Measurements from ENCODE around the gene BMP5. TPM values are rescaled to one million over a fixed set of nuclear protein-coding genes. Genes with fewer than 3 reads are reported as not detected.

Gene BMP5
- 0.07 TPM in 1 of 2 replicates, not detected in the other for total RNA-seq

DNA sequence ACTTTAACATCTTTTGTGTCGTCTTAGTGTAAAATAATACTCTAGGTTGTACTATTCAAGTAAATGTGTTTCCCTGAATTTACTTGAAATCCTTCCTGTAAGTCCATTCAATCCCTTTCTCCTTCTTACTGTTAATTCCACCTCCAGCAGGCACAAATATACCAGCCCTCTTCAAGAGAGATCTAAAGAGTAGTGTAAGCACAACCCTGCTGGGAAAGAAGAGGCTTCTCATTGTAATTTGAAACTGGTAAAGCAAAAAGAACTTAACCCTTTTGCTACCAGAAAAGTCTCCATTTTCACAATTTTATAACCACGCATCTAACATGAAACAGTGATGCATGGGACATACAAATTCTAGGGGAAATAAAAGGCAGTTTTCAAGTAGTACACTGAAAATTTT lies at the start of gene BMP5:
Gene BMP5 (minus strand): TSS at position 191 of the 400 bp plus-strand sequence. CDS start 725 bp downstream, outside the sequence.
- TF ChIP-seq, protein P1, sequence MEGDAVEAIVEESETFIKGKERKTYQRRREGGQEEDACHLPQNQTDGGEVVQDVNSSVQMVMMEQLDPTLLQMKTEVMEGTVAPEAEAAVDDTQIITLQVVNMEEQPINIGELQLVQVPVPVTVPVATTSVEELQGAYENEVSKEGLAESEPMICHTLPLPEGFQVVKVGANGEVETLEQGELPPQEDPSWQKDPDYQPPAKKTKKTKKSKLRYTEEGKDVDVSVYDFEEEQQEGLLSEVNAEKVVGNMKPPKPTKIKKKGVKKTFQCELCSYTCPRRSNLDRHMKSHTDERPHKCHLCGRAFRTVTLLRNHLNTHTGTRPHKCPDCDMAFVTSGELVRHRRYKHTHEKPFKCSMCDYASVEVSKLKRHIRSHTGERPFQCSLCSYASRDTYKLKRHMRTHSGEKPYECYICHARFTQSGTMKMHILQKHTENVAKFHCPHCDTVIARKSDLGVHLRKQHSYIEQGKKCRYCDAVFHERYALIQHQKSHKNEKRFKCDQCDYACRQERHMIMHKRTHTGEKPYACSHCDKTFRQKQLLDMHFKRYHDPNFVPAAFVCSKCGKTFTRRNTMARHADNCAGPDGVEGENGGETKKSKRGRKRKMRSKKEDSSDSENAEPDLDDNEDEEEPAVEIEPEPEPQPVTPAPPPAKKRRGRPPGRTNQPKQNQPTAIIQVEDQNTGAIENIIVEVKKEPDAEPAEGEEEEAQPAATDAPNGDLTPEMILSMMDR (conservative IDR thresholded peaks at IDR 0.05; ENCODE audit: low read depth, low read length) = no peak
- H3K4me3 ChIP-seq (ENCODE audit: low read depth, low read length) = no peak within 1 kb of the TSS
- DNase-seq (ENCODE audit: low read depth) = no peak

DNA sequence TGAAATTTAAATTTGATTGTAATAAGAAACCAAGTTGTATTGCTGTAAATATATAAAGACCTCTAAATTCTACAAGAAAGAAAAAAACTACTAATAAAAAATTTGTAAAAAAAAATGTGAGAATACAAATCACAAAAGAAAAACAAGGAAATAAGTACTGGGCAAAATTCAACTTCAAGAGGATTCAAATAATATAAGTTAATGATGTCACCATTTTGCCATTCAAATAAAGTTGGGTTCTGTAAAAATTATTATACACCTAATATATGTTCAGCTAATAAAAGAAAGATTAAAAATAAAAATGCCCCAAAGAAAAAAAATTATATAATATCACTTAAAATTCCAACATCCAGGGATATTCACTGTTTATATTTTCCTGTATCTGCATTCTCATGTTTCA lies 47.0 kb upstream of the BMP5 start:
- no peak overlapping the region for H3K4me3 ChIP-seq (ENCODE audit: low read depth, low read length)
- TF ChIP-seq, protein P1 (conservative IDR thresholded peaks at IDR 0.05; ENCODE audit: low read depth, low read length) = no peak
- no peak for DNase-seq (ENCODE audit: low read depth)

DNA sequence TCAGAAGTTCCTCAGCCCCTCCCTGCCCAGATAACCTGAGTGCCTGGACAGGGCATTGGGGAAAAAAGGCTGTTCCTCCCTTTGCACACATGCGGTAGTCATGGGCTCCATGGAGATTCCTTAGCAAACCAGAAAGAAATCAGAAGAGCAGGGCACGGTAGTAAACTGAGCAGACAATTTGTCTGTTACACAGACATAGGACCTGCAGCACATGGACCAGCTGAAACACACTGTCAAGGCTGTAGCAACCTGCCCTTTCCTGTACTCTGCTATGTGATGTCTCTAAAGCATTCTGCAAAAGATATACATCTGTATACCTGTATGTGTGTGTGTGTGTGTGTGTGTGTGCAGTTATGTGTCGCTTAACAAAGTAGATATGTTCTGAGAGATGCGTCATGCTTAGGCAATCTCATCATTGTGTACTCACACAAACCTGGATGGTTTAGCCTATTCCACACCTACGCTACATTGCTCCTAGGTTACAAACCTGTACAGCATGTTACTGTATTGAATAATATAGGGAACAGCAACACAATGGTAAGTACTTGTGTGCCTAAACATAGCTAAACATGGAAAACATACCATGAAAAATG lies 44.4 kb upstream of the BMP5 start:
- no peak overlapping the region for H3K4me3 ChIP-seq (ENCODE audit: low read depth, low read length)
- TF ChIP-seq, protein P1 (conservative IDR thresholded peaks at IDR 0.05; ENCODE audit: low read depth, low read length) = no peak
- no peak for DNase-seq (ENCODE audit: low read depth)

DNA sequence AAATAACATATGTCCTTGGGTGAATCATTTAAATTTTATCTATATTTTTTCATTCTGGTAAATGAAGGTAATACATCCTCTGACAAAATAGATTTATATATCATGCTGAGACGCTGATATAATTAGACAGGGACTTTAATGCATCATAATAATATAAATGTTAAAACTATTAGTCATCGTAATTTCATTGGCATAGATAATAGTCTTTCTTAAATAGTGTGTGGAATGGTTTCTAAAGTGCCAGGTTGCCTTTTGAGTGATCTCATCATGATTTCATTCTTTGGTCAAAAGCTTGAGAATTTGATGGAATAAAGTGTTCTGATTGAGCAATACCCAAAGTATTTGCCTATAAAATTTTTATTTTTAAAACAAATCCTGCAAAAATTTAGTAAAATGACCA lies 43.2 kb upstream of the BMP5 start:
- no peak overlapping the region for H3K4me3 ChIP-seq (ENCODE audit: low read depth, low read length)
- TF ChIP-seq, protein P1 (conservative IDR thresholded peaks at IDR 0.05; ENCODE audit: low read depth, low read length) = no peak
- DNase-seq (ENCODE audit: low read depth) = no peak

DNA sequence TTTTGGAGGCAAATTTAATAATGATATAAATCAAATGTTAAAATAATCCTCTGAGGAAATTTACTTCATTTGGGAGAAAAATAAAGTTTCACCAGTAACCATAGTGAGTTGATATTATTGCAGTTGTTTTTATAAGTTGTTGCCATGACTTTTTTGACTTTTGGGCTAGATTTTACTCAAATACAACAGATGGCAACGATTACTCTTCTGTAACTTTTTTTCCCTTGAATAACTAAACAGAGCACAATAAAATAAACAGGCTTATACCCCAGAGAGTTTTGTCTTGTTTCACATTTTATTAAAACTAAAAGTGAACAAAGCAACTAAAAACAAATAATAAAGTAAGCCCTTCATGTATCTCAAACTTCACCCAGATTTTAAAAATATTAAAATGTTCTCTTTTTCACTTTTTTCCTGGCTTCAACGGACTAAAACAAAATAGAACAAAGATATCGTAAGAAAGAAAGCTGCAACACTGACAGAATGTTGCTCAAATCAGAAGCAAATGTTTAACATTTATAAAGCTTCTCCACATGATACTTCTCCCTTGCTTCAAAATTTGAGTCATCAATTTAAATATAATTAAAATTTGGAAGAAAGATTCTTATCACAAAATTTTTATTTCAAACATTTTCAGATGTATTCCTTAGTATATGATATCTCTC lies 42.5 kb upstream of the BMP5 start:
- no peak for DNase-seq (ENCODE audit: low read depth)
- no peak overlapping the region for H3K4me3 ChIP-seq (ENCODE audit: low read depth, low read length)
- TF ChIP-seq, protein P1 (conservative IDR thresholded peaks at IDR 0.05; ENCODE audit: low read depth, low read length) = no peak

DNA sequence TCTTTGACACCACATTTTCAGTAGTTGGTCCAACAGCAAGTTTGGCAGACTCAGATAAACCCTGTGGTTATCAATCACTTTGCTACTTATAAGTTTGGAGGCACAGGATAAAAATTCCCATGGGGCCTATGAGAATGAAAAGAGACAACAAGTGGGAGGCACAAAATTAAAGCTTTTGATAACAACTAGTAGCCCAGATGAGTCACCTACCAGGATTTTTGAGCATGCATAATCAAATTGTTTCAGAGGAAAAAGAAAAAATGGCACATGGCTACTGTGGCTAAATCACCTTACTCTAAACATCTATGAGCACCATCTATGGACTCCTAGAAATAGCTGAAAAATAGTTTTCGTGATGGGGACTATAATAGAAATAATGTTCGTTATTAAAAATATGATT lies 40.8 kb upstream of the BMP5 start:
- no peak for DNase-seq (ENCODE audit: low read depth)
- TF ChIP-seq, protein P1 (conservative IDR thresholded peaks at IDR 0.05; ENCODE audit: low read depth, low read length) = no peak

More for the DNA sequence above, 40.8 kb upstream of the BMP5 start:
- H3K4me3 ChIP-seq (ENCODE audit: low read depth, low read length) = no peak overlapping the region

Measured in epithelial cell of proximal tubule (primary cell).